ENCODE results near the gene ASPN.

The ASPN gene

DNA sequence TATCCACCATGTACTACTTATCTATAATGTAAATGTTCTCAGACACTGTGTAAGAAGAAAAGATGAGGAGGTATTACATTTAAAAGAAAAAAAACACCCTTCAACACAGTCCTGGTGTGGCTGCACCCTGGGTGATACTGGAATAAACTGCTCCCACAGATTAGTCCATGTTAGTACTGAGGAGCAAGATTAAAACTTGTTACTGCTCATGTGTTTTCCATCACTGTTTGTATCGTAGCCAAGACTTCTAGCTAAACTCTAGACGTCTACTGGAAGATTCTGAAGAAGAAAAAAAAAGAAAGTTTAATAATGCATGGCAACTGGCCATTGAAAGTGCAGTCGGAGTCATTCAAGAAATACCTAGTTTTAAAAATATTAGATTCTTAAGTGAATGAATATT lies at the start of gene ASPN:
ASPN (minus strand) TSS at position 178 of the 400 bp plus-strand sequence.
- DNase-seq, result no peak

GRCh38 chr9:92530893-92531292 lies 48.6 kb upstream of the ASPN start:
- no peak for DNase-seq

GRCh38 chr9:92529124-92529523 lies 46.8 kb upstream of the ASPN start:
- DNase-seq, result no peak

DNA sequence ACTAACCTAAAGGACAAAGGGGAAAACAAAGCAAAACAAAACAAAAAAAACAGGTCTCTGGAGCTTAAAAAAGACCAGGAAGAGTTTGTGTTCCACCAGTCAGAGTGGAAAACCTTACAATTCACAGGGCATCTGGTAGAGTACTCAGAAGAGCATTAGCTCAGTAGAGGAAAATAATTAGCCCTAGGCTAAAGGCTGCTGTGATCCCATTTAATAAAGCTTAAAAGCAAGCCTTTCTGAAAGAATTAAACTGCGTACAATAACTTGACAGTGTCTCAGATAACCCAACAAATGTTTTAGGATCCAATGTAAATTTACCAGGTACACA lies 46.2 kb upstream of the ASPN start:
- no peak for DNase-seq

GRCh38 chr9:92527832-92528521 lies 45.7 kb upstream of the ASPN start:
- DNase-seq, result no peak

DNA sequence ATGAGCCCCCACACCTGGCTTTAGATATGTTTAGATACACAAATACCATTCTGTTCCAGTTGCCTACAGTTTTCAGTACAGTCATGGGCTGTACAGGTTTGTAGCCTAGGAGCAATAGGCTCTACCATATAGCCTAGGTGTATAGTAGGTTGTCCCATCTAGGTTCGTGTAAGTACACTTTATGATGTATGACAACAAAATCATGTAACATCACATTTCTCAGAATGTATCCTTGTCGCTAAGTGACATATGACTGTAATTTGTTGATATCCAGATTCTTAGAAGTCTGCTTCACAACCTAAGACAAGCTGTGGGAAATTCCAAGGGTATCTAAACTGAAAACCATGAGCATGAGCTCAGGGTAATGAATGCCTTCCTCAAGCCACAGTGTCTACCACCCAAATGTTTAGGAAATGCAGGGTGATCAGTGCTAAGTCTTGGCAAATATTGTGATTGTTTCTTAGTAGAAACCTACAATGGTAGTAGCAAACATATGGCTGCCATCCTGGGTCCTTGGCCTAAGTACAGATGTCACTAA lies 45.1 kb upstream of the ASPN start:
- no peak for DNase-seq

DNA sequence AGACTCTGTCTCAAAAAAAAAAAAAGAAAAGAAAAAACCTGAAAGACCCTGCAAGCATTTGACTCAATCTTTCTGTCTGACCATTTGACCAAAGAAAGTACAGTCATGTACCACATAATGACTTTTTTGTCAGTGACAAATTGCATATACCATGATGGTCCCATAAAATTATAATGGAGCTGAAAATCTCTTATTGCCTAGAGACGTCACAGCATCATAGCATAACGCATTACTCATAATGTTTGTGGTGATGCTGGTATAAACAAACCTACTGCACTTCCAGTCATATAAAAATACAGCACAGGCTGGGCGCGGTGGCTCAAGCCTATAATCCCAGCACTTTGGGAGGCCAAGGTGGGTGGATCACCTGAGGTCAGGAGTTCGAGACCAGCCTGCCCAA lies 43.0 kb upstream of the ASPN start:
- no peak for DNase-seq

DNA sequence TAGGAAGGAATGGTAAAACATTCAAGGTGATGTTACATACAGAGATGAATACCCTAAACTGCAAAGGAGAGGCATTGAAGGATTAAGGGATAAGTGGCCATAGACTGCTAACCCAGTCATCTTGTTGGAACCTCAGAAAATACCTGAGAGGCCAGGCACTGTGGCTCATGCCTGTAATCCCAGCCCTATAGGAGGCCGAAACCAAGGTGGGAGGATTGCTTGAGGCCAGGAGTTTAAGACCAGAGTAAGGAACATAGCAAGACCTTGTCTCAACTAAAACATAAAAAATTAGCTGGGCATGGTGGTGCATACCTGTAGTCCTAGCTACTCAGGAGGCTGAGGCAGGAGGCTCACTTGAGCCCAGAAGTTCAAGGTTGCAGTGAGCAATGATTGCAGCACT lies 42.6 kb upstream of the ASPN start:
- no peak for DNase-seq

GRCh38 chr9:92522983-92523970 lies 41.0 kb upstream of the ASPN start:
- no peak for DNase-seq

DNA sequence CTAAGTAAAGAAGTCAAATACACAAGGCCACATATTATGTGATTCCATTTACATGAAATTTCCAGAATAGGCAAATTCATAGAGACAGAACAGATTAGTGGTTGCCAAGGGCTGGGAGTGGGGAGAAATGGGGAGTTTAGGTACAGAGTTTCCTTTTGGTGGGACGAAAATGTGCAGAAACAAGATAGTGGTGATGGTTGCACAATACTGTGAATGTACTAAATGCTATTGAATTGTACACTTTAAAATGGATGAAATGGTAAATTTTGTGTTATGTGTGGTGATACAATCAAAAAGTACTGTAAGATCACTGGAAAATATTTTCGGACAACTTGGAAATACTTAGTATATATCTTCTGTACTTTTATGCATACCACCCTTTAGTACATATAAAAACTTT lies 38.5 kb upstream of the ASPN start:
- no peak for DNase-seq

DNA sequence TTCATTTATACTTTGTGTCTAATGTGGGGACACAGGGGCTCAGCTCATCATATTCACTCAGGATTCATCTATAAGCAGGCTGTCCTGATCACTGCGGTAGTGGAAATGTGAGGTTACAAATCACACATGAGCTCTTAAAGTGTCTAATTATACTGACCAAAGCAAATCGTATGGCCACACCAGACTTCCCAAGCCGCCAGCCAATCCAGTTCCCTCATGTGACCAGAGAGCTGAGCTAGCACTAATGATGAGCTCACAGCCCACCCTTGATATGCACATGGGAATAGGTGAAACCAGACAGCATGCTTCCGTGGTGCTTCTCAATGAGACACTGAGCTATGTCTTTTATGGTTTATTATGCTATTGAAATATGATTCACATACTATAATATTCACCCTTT lies 35.9 kb upstream of the ASPN start:
- no peak for DNase-seq

- no peak for DNase-seq
Measured at GRCh38 chr9:92517046-92517445, 34.7 kb upstream of the ASPN start.

DNA sequence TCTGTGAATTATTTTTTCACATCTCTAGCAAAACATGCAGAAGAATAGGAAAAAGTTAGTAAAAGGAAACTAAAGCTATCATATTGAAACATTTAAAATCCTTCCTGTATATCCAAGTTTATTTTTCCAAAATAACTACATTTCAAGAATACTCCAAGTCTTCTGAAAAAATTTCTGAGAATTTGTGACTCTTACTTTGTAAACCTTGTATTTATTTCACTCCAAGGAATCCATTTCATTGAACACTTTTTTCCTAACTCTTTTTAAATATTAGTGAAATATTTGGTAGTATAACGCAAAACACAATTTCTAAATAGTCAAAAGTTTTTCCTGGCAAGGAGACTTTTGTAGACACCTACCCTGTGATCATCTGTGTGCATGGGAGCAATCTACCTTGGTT lies 34.2 kb upstream of the ASPN start:
- no peak for DNase-seq

DNA sequence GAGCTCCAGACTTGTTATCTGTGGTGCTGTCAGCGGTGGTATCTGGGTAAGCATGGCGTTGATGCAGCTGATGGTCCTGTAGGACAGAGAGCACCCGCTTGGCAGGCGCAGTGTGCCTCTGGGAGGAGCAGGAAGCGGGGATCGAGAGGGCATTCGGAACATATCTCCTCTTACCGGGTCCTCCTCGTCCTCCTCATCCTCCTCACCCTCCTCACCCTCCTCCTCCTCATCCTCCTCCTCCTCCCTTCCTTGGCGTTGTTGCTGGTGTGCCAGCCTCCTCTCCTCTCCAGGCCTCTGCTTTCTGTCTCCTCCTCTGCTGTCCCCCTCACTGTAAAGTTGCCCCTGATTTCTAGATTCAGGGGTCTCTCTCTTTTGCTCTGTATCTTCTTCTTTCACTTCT lies 32.3 kb upstream of the ASPN start:
- no peak for DNase-seq

DNA sequence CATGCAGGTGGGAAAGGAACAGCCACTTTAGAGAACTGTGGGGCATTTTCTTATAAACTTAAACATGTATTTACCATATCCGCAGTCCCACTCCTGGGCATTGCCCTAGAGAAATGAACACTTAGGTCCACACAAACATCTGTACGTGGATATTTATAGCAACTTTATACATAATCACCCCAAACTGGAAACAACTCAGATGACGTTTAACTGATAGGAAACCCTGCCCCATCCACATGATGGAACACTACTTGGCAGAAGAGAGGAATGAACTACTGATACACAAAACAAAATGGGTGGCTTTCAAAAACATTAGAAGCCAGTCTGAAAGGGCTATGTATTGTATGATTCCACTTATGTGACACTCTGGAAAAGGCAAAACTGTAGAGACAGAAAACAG lies 31.0 kb upstream of the ASPN start:
- no peak for DNase-seq

DNA sequence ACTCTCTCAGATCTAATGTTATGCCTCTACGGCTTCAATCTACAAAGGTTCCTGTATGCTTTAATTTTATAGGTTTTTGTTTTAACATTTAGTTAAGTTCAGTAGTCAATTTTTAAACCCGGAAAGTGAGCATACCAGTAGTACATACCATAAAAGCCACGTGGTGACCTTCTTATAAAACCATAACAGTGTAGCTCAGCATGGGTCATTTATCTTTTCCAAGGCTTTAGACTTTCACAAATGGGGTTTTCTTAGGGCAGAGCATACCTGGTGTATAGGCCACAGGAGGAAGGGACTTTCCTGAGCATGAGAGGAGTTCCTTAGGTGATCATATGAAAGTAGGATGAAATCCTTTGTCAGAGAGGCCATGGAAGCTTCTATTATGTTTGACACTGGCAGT lies 30.3 kb upstream of the ASPN start:
- DNase-seq, result no peak

DNA sequence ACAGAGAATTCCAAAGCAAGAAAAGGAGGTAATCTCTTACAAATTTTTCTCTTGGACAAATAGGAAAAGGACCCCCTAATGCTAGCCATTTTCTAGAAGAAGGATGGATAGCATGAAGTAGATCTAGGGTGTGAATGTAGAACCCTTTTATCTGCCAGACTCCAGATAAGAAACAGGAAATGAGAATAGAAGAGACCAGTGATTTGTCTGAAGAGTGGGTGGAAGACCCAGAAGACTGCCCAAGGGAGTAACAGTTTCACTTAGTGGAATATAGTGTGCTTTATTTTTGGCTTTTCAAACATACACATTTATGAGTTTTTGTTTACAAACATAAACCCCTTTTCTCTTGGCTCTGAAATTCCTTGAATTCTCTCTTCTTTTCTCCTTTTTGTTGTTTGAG lies 28.4 kb upstream of the ASPN start:
- no peak for DNase-seq

- DNase-seq, result no peak
Measured at GRCh38 chr9:92509050-92509449, 26.7 kb upstream of the ASPN start.

DNA sequence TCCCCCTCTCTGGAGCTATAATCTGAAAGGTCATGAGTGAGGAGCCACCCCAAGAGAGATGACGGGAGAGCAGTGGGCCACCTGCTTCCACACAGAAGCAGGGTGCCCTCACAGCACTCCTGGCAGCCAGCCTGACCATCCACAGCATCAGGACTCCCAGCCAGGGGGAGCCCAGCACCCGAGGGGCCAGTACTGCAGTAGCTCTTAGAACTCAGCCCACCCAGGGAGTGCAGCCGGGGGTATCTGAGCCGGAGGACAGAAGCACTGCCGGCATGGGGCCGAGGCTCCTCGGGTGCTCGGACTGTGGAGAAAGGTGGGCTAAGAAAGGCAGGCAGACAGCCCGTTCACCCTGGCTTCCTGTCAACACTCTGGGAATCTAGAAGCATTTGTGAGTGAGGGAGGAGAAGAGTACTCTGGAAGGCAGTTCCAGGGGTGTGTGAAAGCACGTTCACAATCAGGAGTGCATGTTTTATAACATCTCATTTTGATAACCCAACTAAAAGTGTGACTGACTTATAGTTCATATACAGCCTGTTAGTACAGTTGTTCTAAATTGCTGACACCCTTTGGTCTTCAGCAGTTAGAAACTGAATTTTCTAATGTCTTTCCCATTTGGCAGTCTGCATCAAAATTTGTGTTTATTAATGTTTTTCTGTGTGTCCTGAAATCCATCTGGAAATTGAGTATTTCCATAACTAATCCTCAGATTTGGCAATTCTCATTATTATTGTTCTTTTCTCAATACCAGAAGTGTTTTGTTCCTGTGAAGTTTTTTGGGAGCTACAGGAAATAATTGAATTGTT lies 25.9 kb upstream of the ASPN start:
- DNase-seq, result no peak

DNA sequence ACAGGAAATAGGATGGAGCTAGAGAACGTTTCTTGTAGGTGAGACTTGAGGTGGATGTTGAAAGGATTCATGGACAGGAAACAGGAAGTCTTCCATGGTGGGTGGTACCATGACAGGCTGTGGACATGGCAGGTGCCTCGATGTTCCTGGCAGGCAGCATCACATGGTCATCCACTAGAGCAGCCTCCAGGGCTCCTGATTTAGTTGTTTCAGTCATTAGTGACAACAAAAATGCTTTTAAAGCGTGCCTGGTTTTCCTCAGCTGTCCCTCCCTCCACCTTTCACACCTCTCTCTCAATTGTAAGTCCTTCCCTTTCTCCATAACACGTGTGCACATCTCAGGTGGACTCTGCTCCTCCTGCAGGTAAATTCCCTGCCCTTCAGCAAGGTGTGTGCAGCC lies 25.2 kb upstream of the ASPN start:
- no peak for DNase-seq

DNA sequence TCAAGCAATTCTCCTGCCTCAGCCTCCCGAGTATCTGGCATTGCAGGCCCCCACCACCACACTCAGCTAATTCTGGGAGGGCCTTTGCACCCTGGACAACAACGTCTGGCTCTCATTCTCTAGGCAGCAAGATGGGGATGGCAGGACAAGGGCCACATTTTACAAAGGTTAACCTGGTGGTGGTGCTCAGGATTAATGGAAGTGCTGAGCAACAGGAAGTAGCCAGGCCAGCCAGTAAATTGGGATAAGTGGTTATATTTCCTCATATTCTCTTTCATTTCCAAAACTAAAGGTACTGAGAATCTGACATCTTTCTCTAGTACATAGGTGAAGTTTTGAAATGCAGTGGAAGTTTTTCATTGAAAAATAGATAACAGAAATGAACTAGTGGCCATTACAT lies 24.7 kb upstream of the ASPN start:
- no peak for DNase-seq

GRCh38 chr9:92506184-92506857 lies 24.0 kb upstream of the ASPN start:
- DNase-seq, result no peak

DNA sequence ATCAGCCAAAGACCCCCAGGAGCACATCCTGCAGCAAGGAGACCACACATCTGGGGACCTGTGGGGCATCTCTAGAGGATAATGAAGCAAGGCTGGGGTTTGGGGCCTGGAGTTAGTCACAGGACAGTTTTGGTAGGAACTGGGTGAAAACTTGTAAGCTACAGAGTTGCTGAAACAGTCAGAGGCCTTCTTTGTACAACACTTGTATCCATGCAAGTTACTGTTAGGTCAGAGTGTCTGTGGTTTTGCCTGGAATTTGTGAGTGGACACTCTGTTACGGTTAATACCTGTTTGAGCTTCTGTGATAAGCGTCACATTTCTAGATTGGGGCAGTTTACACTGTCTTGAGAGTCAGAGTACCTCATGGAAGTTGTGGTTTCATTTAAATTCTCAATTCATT lies 22.6 kb upstream of the ASPN start:
- DNase-seq, result no peak

Data from NCI-H2171 treated with DMSO at 0.1 percent for 48 hours (cell line).